AG09309 (cell line): ENCODE data around the gene AOPEP.

Experiments
- DNase-seq: peaks from one replicate; pipeline ENCODE4 v3.0.0-alpha.2; 2010; ENCODE audit warnings: low read depth
- H3K4me3 ChIP-seq: 2 replicates; pipeline ENCODE4 v1.5.1; 2011; ENCODE audit warnings: mild to moderate bottlenecking, low read depth, low read length, moderate library complexity; ENCODE audit not compliant: control insufficient read depth
- CTCF ChIP-seq: IDR thresholded peaks from 2 replicates; pipeline ENCODE4 v1.5.1; 2011; ENCODE audit warnings: mild to moderate bottlenecking, low read depth, low read length, inconsistent platforms; ENCODE audit not compliant: insufficient read depth, control insufficient read depth; ENCODE audit errors: missing control alignments

The AOPEP gene

DNA sequence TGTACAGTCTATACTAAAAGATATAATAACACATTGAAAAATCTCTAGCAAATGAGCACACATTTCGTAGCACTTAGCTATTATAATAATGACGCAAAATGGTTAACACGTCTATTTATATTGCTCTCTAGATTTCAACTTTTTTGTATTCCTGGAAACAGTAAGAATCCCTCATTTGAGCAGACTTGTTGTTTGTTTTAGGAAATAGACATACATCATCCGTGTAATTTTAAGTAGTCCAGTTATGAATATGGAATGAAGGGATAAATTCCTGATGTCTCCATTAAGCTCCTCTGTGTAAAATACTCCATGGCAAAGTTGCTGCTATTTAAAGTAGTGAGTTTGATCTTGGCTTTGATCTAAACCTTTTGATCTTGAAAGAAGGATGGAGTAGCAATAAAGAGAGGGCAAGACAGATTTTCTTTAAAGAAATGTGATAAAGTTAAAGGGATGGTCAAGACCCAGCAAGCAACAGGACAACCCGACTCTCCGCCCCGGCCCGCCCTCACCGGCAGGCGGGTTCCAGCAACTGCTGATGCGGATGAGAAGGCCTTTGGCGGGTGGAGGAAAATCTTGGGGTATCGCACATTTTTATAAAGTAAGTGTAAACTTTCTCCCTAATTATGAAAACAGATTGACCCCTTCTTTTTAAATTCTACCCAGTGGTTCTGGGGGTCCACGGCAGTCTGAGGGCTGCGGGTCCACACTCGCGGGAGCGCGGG lies 277.4 kb downstream of the AOPEP start:
- peak overlapping the region; percentile 57 for H3K4me3 ChIP-seq
- no peak for TF ChIP-seq CTCF
- no peak for DNase-seq

GRCh38 chr9:95004411-95005277 lies 278.1 kb downstream of the AOPEP start:
- TF ChIP-seq CTCF, result no peak
- no peak for DNase-seq

GRCh38 chr9:95005278-95006143 lies 279.0 kb downstream of the AOPEP start:
- no peak for DNase-seq
- peak overlapping the region; percentile 57 for H3K4me3 ChIP-seq
- TF ChIP-seq CTCF, result no peak

More at GRCh38 chr9:95004411-95005277, 278.1 kb downstream of the AOPEP start:
- peak overlapping the region; percentile 57 for H3K4me3 ChIP-seq

DNA sequence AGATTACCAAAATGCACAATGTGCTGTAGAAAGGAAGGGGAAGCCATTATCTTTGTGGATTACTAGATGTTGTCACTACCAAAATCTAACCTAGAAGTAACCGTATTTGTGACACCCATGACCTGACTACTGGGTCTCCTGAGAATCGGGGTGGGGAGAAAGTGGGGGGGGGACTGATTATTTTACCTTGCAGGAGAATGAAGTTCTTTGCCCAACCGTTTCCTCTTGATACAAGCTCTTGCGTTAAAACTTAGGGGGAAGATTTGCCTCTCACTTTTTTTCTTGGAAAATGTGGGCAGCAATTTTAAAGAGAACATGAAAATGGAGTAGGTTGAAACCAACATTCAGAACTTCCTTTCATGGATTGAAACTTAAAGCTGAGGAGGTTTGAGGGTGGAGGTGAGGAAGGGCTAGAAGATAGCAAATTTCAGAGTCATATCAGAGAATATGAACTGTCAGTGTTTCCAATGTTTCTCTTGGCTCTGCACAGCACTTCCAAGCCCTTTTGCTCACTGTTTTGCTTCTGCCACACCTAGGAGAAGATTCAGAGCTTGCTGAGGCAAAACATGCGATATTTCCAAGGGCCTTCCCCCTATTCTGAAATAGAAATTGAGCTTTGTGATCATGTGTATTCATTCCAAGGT lies 280.8 kb downstream of the AOPEP start:
- no peak for TF ChIP-seq CTCF
- no peak for DNase-seq
- peak overlapping the region; percentile 57 for H3K4me3 ChIP-seq

DNA sequence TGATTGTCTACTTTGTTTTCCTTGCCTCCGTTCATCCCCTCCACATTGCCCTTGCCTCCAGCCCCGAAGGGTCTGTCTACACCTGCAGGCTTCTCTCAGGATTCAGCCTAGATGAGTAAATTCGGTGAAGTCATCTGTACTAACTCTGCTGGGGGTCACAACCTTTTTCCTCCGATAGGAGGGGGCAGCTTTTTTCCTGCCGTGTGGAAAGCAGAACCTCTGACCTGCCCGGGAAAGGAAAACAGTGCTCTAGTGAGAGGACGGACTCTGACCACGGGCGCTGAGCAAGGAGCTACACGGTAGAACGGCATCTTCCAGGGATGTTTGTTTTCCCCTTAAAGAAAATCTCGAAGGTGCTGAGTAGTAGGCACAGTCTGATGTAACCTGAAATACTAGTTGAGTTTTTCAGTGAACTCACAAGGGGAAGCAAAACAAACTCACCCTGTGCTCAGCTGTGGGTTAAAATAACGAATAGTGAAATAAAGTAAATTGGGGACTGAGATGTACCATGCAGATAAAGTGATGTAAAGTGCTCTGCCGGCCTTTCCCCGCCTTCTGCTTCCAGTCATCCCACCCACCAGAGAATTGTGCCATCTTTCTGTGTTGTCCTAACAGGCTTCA lies 281.8 kb downstream of the AOPEP start:
- H3K4me3 ChIP-seq, result peak overlapping the region; percentile 57
- no peak for DNase-seq
- TF ChIP-seq CTCF, result no peak
